KOPT-K1 (cell line): ENCODE measurements around the gene PSAP.
A peak's percentile ranks its signal among the peaks of the same experiment; 100 is the strongest.

Experiments used
- H3K27ac ChIP-seq: fragments of 200-600 bp; sonication (generic); 2 replicates; pipeline ENCODE4 v1.5.1; 2016; ENCODE audit warnings: antibody characterized with exemption, mild to moderate bottlenecking, low read depth, low read length; ENCODE audit not compliant: poor library complexity, severe bottlenecking
- H3K36me3 ChIP-seq: fragments of 200-600 bp; sonication (generic); 2 replicates; pipeline ENCODE4 v1.5.1; 2017; ENCODE audit warnings: antibody characterized with exemption, mild to moderate bottlenecking, low read length, moderate library complexity; ENCODE audit not compliant: insufficient read depth
- H3K9me3 ChIP-seq: fragments of 200-600 bp; sonication (generic); 2 replicates; pipeline ENCODE4 v1.5.1; 2017; ENCODE audit warnings: antibody characterized with exemption, low read length, mild to moderate bottlenecking; ENCODE audit not compliant: insufficient read depth, poor library complexity, severe bottlenecking

Gene PSAP

GRCh38 chr10:71815515-71816130 lies 35.4 kb downstream of the PSAP start:
- peaks cover 83% of the 10 kb centered on the region for H3K36me3 ChIP-seq
- no peak overlapping the region for H3K27ac ChIP-seq
- H3K9me3 ChIP-seq = no peaks in the 10 kb centered on the region

DNA sequence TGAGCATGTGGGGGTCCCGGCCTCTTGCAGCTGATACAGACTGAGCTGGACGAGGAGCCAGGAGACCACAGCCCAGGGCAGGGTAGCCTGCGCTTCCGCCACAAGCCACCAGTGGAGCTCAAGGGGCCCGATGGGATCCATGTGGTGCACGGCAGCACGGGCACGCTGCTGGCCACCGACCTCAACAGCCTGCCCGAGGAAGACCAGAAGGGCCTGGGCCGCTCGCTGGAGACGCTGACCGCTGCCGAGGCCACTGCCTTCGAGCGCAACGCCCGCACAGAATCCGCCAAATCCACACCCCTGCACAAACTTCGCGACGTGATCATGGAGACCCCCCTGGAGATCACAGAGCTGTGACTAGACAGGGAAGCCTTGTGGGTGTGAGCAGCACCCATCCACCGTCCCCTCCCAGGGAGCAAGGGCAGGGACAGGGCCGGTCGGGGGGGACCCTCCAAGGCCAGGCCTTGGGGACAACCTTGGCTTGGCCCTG lies 36.1 kb downstream of the PSAP start:
- Histone ChIP-seq H3K36me3 (peaks cover 83% of the 10 kb centered on the region), H3K9me3 (no peaks in the 10 kb centered on the region), H3K27ac (no peak overlapping the region)

DNA sequence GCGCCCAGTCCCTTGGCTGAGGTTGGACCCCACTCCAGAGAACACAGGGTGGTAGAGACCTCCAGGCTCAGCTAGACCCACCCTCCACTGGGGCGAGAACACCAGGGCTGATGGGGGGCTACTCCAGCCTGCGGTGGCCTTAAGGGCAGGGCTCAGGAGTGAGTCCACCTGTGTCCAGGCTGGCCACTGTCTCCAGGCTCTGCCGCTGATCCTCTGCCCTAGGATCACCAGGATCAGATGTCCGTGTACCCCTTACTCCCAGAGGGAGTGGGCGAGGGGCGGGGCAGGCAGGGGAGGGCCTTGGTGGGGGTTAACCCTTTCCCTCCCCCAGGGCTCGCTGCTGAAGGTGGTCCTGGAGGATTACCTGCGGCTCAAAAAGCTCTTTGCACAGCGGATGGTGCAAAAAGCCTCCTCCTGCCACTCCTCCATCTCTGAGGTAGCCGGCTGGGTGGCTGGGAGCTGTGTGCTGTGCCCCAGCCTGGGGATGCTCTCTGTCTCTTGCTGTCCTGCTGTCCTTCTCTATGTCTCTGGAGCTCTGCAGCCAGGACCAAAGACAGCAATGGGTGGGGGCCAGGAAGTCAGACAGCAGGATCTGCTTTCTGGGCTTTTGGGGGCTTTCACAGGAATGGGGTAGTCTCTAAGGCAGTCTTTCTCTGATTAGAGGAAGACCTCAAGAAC lies 38.0 kb downstream of the PSAP start:
- Histone ChIP-seq H3K9me3 (no peaks in the 10 kb centered on the region), H3K36me3 (peaks cover 65% of the 10 kb centered on the region), H3K27ac (no peak overlapping the region)

GRCh38 chr10:71812016-71812912 lies 38.8 kb downstream of the PSAP start:
- Histone ChIP-seq H3K36me3 (peaks cover 57% of the 10 kb centered on the region), H3K9me3 (no peaks in the 10 kb centered on the region), H3K27ac (peak overlapping the region; percentile 23)

- Histone ChIP-seq H3K9me3 (no peaks in the 10 kb centered on the region), H3K36me3 (peaks cover 48% of the 10 kb centered on the region), H3K27ac (no peak overlapping the region)
Measured at GRCh38 chr10:71811351-71811750, 39.7 kb downstream of the PSAP start.

- peaks cover 37% of the 10 kb centered on the region for H3K36me3 ChIP-seq
- H3K27ac ChIP-seq = no peak overlapping the region
- H3K9me3 ChIP-seq = no peaks in the 10 kb centered on the region
Measured at GRCh38 chr10:71810048-71810750, 40.9 kb downstream of the PSAP start.

DNA sequence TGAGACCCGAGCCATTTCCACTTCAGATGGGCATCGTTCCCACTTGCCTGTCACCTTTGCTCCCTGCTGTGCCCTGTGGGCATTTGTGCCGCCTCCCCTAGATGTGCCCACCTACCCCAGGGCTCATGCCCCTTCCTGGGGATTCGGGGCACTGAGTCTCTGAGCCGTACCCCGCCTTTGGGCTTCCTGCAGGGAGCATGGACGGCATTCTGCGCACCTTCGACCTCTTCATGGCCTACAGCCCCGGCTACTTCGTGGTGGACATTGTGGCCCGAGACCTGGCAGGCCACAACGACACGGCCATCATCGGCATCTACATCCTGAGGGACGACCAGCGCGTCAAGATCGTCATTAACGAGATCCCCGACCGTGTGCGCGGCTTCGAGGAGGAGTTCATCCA lies 41.4 kb downstream of the PSAP start:
- Histone ChIP-seq H3K9me3 (no peaks in the 10 kb centered on the region), H3K36me3 (peaks cover 31% of the 10 kb centered on the region; the same call in 1 of the 2 replicates), H3K27ac (no peak overlapping the region)

GRCh38 chr10:71807557-71808510 lies 43.2 kb downstream of the PSAP start:
- Histone ChIP-seq H3K9me3 (no peaks in the 10 kb centered on the region), H3K36me3 (peaks cover 13% of the 10 kb centered on the region; the same call in 1 of the 2 replicates)

DNA sequence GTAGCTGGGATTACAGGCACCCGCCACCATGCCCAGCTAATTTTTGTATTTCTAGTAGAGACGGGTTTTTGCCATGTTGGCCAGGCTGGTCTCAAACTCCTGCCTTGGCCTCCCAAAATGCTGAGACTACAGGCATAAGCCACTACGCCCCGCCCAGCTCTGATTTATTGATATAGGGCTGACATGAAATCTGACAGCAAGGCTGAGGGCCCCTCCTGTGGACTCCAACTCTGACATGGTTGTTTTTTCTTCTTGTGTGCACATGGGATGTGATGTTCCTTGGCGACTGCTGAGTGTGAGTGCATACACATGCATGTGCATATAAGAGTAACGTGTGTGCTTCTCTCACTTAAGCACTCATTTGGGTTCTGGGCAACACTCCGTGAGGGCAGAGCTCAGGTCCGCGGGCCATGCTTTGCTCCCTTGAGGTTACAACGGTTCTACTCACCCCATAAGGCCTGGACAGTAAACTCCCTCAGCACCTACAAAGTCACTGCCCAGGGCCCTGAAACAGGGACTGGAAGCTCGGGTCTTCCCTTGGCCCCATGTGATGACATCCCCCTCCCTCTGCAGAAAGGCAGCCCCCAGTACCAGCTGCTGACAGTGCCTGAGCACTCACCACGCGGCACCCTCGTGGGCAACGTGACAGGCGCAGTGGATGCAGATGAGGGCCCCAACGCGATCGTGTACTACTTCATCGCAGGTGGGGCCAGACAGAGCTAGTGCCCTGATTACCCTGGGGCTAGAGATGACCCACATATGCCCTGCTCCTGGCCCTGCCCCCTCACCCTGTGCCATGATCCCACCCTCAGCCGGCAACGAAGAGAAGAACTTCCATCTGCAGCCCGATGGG lies 44.1 kb downstream of the PSAP start:
- Histone ChIP-seq H3K36me3 (peaks cover 8% of the 10 kb centered on the region; the same call in 1 of the 2 replicates), H3K27ac (no peak overlapping the region), H3K9me3 (no peaks in the 10 kb centered on the region)

More at GRCh38 chr10:71807557-71808510, 43.2 kb downstream of the PSAP start:
- no peak overlapping the region for H3K27ac ChIP-seq

DNA sequence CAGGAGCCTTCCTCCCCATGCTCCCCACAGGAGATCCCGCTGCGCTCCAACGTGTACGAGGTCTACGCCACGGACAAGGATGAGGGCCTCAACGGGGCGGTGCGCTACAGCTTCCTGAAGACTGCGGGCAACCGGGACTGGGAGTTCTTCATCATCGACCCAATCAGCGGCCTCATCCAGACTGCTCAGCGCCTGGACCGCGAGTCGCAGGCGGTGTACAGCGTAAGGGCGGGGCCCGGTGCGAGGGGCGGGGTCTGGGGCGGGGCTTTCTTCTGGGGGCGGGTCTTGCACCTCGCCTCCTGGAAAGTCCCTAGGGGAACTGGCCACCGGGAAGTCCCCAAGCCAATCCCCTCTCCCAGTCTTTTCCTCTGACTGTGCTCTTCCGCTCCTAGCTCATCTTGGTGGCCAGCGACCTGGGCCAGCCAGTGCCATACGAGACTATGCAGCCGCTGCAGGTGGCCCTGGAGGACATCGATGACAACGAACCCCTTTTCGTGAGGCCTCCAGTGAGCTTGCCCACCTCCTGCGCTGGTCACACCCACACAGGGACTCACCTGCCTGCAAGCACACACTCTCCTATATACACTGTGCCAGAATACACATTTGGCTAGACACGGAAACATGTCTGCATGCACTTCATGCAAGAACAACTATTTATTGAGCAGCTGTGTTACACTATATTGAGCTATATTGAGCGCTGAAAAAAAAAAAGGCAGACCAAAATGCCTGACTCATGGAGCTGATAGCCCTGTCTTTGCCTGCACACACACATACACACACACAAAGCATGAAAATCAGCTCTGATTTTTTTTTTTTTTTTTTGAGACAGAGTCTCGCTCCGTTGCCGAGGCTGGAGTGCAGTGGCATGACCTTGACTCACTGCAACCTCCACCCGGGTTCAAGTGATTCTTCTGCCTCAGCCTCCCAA lies 45.0 kb downstream of the PSAP start:
- peaks cover 8% of the 10 kb centered on the region; the same call in 1 of the 2 replicates for H3K36me3 ChIP-seq
- no peaks in the 10 kb centered on the region for H3K9me3 ChIP-seq
- H3K27ac ChIP-seq = no peak overlapping the region

DNA sequence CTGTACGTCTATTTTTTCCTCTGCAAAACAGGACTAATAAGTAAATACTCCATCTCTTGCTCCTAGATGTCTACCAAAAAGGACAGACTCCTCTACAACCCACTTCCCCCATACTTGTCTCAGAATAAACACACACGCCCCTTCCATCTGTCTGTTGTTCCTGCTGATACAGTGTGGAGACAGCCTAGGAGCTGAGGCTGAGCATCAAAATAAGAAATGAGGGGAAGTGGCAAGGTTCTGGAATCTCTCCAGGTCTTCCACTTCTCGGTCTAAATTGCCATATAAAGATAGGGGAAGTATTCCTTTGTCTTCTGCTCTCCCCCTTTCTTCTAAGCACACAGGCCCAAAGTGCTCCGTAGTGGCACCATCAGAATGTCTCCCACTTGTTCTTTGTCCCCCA lies 47.0 kb downstream of the PSAP start:
- Histone ChIP-seq H3K36me3 (no peaks in the 10 kb centered on the region), H3K9me3 (no peaks in the 10 kb centered on the region), H3K27ac (no peak overlapping the region)

- H3K36me3 ChIP-seq = no peaks in the 10 kb centered on the region
- H3K9me3 ChIP-seq = no peaks in the 10 kb centered on the region
- H3K27ac ChIP-seq = no peak overlapping the region
Measured at GRCh38 chr10:71802715-71803488, 48.1 kb downstream of the PSAP start.
